ENCODE measurements around the gene MAPK8IP1. TPM values are rescaled to one million over a fixed set of nuclear protein-coding genes. Genes with fewer than 3 reads are reported as not detected.

The MAPK8IP1 gene
- total RNA-seq, 1 experiment from 2014 or later: 8.2 TPM

DNA sequence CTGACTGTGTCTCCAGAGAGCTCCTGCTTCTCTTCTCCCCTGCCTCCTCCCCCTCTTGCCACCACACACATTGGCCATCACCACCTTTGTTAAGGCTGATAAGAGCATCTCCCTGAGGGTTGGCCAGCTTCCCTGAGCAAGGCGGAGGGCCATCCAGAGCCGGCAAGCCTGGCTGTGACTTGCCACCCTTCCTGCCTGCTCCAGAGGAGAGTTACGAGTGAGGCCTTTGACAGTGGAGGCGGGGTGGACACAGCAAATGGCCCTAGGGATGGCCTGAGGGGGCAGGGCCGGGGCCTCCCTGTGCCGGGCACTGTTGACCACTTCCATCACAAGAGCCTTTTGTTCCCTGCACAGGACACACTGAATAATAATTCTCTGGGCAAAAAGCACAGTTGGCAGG lies 16.2 kb downstream of the MAPK8IP1 start:
- BruUV-seq (replicated peaks): no TSS peak
- Mint-ChIP-seq H3K36me3 (ENCODE audit: insufficient read depth, unreplicated experiment) (peaks cover 22% of the 10 kb centered on the region), H3K27ac (ENCODE audit: unreplicated experiment) (no peak overlapping the region), H3K4me1 (ENCODE audit: low read depth, unreplicated experiment) (peaks cover 8% of the 10 kb centered on the region), H3K27me3 (ENCODE audit: insufficient read depth, unreplicated experiment) (peaks cover 4% of the 10 kb centered on the region), H3K9me3 (ENCODE audit: unreplicated experiment) (no peaks in the 10 kb centered on the region), H3K4me3 (ENCODE audit: unreplicated experiment) (no peak overlapping the region)
- Histone ChIP-seq H3K36me3 (ENCODE audit: control insufficient read depth, insufficient read depth, low read length) (no peaks in the 10 kb centered on the region), H3K4me1 (peaks cover 10% of the 10 kb centered on the region), H3K27me3 (replicated peaks; ENCODE audit: control insufficient read depth, insufficient read depth, low read length) (no peaks in the 10 kb centered on the region), H3K4me3 (ENCODE audit: low read depth, low read length) (no peak overlapping the region), H3K9me3 (no peaks in the 10 kb centered on the region)
- TF ChIP-seq, protein P1, sequence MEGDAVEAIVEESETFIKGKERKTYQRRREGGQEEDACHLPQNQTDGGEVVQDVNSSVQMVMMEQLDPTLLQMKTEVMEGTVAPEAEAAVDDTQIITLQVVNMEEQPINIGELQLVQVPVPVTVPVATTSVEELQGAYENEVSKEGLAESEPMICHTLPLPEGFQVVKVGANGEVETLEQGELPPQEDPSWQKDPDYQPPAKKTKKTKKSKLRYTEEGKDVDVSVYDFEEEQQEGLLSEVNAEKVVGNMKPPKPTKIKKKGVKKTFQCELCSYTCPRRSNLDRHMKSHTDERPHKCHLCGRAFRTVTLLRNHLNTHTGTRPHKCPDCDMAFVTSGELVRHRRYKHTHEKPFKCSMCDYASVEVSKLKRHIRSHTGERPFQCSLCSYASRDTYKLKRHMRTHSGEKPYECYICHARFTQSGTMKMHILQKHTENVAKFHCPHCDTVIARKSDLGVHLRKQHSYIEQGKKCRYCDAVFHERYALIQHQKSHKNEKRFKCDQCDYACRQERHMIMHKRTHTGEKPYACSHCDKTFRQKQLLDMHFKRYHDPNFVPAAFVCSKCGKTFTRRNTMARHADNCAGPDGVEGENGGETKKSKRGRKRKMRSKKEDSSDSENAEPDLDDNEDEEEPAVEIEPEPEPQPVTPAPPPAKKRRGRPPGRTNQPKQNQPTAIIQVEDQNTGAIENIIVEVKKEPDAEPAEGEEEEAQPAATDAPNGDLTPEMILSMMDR (IDR thresholded peaks at IDR 0.05; ENCODE audit: insufficient read depth in 1 of 2, low read depth in 1 of 2, low read length in 1 of 2, severe bottlenecking in 1 of 2, unreplicated experiment in 1 of 2): no peak
- intact Hi-C loops (cut with micrococcal nuclease; ENCODE audit: unreplicated experiment): no loop called here
- DNase-seq: no peak
- CTCF ChIA-PET: interaction anchor here (0.6 kb wide), 1 partner anchor 55 kb away, joined by 3 read pairs; no protein-coding TSS in a partner anchor
- POLR2A ChIA-PET: no interaction called here

DNA sequence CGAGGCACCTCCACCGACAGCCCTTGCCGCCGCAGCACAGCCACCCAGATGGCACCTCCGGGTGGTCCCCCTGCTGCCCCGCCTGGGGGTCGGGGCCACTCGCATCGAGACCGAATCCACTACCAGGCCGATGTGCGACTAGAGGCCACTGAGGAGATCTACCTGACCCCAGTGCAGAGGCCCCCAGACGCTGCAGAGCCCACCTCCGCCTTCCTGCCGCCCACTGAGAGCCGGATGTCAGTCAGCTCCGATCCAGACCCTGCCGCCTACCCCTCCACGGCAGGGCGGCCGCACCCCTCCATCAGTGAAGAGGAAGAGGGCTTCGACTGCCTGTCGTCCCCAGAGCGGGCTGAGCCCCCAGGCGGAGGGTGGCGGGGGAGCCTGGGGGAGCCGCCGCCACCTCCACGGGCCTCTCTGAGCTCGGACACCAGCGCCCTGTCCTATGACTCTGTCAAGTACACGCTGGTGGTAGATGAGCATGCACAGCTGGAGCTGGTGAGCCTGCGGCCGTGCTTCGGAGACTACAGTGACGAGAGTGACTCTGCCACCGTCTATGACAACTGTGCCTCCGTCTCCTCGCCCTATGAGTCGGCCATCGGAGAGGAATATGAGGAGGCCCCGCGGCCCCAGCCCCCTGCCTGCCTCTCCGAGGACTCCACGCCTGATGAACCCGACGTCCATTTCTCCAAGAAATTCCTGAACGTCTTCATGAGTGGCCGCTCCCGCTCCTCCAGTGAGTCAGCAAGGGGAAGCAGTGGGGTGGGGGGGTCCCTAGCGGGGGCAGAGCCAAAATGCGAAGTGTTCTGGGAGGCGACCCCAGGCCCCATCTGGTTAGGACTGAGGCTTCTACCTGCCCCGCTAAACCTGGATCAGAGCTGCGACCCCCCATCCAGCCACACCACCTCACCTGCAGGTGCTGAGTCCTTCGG lies 17.3 kb downstream of the MAPK8IP1 start:
- Histone ChIP-seq H3K4me1 (peaks cover 10% of the 10 kb centered on the region), H3K9me3 (no peaks in the 10 kb centered on the region), H3K4me3 (ENCODE audit: low read depth, low read length) (no peak overlapping the region), H3K36me3 (ENCODE audit: control insufficient read depth, insufficient read depth, low read length) (no peaks in the 10 kb centered on the region), H3K27me3 (replicated peaks; ENCODE audit: control insufficient read depth, insufficient read depth, low read length) (no peaks in the 10 kb centered on the region)
- no peak for DNase-seq
- Mint-ChIP-seq H3K9me3 (ENCODE audit: unreplicated experiment) (no peaks in the 10 kb centered on the region), H3K4me1 (ENCODE audit: low read depth, unreplicated experiment) (peaks cover 8% of the 10 kb centered on the region), H3K36me3 (ENCODE audit: insufficient read depth, unreplicated experiment) (peaks cover 28% of the 10 kb centered on the region), H3K27me3 (ENCODE audit: insufficient read depth, unreplicated experiment) (peaks cover 3% of the 10 kb centered on the region), H3K4me3 (ENCODE audit: unreplicated experiment) (no peak overlapping the region), H3K27ac (ENCODE audit: unreplicated experiment) (no peak overlapping the region)
- BruUV-seq (replicated peaks): no TSS peak
- ChIA-PET POLR2A (no interaction called here), CTCF (no interaction called here)
- intact Hi-C loops (cut with micrococcal nuclease; ENCODE audit: unreplicated experiment): no loop called here
- TF ChIP-seq, protein P1 (IDR thresholded peaks at IDR 0.05; ENCODE audit: insufficient read depth in 1 of 2, low read depth in 1 of 2, low read length in 1 of 2, severe bottlenecking in 1 of 2, unreplicated experiment in 1 of 2): no peak

GRCh38 chr11:45904309-45904915 lies 19.0 kb downstream of the MAPK8IP1 start:
- Mint-ChIP-seq H3K4me3 (ENCODE audit: unreplicated experiment) (no peak overlapping the region), H3K27ac (ENCODE audit: unreplicated experiment) (no peak overlapping the region), H3K27me3 (ENCODE audit: insufficient read depth, unreplicated experiment) (no peaks in the 10 kb centered on the region), H3K4me1 (ENCODE audit: low read depth, unreplicated experiment) (peaks cover 8% of the 10 kb centered on the region), H3K36me3 (ENCODE audit: insufficient read depth, unreplicated experiment) (peaks cover 41% of the 10 kb centered on the region), H3K9me3 (ENCODE audit: unreplicated experiment) (no peaks in the 10 kb centered on the region)
- DNase-seq: no peak
- H3K4me1 ChIP-seq: peaks cover 4% of the 10 kb centered on the region
- intact Hi-C loops (cut with micrococcal nuclease; ENCODE audit: unreplicated experiment): no loop called here
- ChIA-PET CTCF (no interaction called here), POLR2A (no interaction called here)
- H3K27me3 ChIP-seq (replicated peaks; ENCODE audit: control insufficient read depth, insufficient read depth, low read length): no peaks in the 10 kb centered on the region
- no TSS peak for BruUV-seq (replicated peaks)
- no peaks in the 10 kb centered on the region for H3K9me3 ChIP-seq
- H3K4me3 ChIP-seq (ENCODE audit: low read depth, low read length): no peak overlapping the region
- TF ChIP-seq, protein P1 (IDR thresholded peaks at IDR 0.05; ENCODE audit: insufficient read depth in 1 of 2, low read depth in 1 of 2, low read length in 1 of 2, severe bottlenecking in 1 of 2, unreplicated experiment in 1 of 2): no peak
- no peaks in the 10 kb centered on the region for H3K36me3 ChIP-seq (ENCODE audit: control insufficient read depth, insufficient read depth, low read length)
